Measurements from ENCODE around the gene STIMATE. TPM values are rescaled to one million over a fixed set of nuclear protein-coding genes. Genes with fewer than 3 reads are reported as not detected.

Gene STIMATE
- total and polyA plus RNA-seq, 2 of the 4 experiments (the other 2 are of a cell fraction), result 10.6 to 17.8 TPM

DNA sequence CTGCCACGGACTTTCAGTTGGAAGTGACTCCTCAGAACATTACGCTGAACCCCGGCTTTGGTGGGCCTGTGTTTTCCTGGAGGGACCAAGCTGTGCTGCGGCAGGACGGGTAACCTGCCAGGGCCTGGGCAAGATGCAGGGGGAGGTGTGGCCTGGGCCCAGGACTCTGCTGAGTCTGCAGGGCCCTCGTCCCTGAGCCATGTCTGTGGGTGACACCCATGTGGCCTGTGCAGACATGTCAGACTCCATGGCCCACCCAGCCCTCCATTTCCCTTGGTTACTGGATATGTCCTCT, 107.7 kb downstream of the STIMATE start:
- intact Hi-C loops (cut with micrococcal nuclease), result no loop called here
- no peaks in the 10 kb centered on the region for H3K9me3 ChIP-seq (ENCODE audit: control insufficient read depth, insufficient read depth, low read length)
- ChIA-PET CTCF (no interaction called here), POLR2A (ENCODE audit: unreplicated experiment) (no interaction called here)
- TF ChIP-seq SMC3 (IDR thresholded peaks at IDR 0.05; ENCODE audit: low read depth, low read length) (no peak), MAZ (IDR thresholded peaks at IDR 0.05; ENCODE audit: borderline replicate concordance, low read depth, low read length) (no peak), RCOR1 (IDR thresholded peaks at IDR 0.05; ENCODE audit: insufficient replicate concordance, low read length) (no peak), NFE2L2 (IDR thresholded peaks at IDR 0.05; ENCODE audit: low read depth, low read length) (no peak), BHLHE40 (IDR thresholded peaks at IDR 0.05; ENCODE audit: low read depth, low read length) (no peak), POLR2A (IDR thresholded peaks at IDR 0.05; ENCODE audit: low read depth, low read length) (no peak), RFX5 (IDR thresholded peaks at IDR 0.05; ENCODE audit: low read depth, low read length) (no peak), CHD1 (IDR thresholded peaks at IDR 0.05; ENCODE audit: low read depth, low read length) (no peak), MAFK (IDR thresholded peaks at IDR 0.05; ENCODE audit: low read depth, low read length) (no peak)
- TF ChIP-seq, protein P1, sequence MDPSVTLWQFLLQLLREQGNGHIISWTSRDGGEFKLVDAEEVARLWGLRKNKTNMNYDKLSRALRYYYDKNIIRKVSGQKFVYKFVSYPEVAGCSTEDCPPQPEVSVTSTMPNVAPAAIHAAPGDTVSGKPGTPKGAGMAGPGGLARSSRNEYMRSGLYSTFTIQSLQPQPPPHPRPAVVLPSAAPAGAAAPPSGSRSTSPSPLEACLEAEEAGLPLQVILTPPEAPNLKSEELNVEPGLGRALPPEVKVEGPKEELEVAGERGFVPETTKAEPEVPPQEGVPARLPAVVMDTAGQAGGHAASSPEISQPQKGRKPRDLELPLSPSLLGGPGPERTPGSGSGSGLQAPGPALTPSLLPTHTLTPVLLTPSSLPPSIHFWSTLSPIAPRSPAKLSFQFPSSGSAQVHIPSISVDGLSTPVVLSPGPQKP (IDR thresholded peaks at IDR 0.05; ENCODE audit: borderline replicate concordance, low read depth, low read length), result no peak
- TF ChIP-seq, protein P2, sequence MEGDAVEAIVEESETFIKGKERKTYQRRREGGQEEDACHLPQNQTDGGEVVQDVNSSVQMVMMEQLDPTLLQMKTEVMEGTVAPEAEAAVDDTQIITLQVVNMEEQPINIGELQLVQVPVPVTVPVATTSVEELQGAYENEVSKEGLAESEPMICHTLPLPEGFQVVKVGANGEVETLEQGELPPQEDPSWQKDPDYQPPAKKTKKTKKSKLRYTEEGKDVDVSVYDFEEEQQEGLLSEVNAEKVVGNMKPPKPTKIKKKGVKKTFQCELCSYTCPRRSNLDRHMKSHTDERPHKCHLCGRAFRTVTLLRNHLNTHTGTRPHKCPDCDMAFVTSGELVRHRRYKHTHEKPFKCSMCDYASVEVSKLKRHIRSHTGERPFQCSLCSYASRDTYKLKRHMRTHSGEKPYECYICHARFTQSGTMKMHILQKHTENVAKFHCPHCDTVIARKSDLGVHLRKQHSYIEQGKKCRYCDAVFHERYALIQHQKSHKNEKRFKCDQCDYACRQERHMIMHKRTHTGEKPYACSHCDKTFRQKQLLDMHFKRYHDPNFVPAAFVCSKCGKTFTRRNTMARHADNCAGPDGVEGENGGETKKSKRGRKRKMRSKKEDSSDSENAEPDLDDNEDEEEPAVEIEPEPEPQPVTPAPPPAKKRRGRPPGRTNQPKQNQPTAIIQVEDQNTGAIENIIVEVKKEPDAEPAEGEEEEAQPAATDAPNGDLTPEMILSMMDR (conservative IDR thresholded peaks at IDR 0.05; ENCODE audit: low read depth, low read length), result no peak
- TF ChIP-seq, protein P3, sequence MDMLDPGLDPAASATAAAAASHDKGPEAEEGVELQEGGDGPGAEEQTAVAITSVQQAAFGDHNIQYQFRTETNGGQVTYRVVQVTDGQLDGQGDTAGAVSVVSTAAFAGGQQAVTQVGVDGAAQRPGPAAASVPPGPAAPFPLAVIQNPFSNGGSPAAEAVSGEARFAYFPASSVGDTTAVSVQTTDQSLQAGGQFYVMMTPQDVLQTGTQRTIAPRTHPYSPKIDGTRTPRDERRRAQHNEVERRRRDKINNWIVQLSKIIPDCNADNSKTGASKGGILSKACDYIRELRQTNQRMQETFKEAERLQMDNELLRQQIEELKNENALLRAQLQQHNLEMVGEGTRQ (IDR thresholded peaks at IDR 0.05; ENCODE audit: low read depth, low read length), result no peak
- no peak overlapping the region for H3K4me2 ChIP-seq (ENCODE audit: low read depth, low read length)
- no peaks in the 10 kb centered on the region for H4K20me1 ChIP-seq (ENCODE audit: insufficient read depth, low read length)
- no peak overlapping the region for H3K23ac ChIP-seq (ENCODE audit: low read depth, low read length)
- H3K27me3 ChIP-seq (ENCODE audit: control insufficient read depth, insufficient read depth, low read length), result peaks cover 43% of the 10 kb centered on the region
- H2AK9ac ChIP-seq (replicated peaks; ENCODE audit: low read depth, low read length, poor library complexity), result no peak overlapping the region
- H2BK15ac ChIP-seq (ENCODE audit: low read depth, low read length), result no peak overlapping the region
- no peak for DNase-seq
- no peak overlapping the region for H2BK20ac ChIP-seq (ENCODE audit: low read depth, low read length)
- no peaks in the 10 kb centered on the region for H3K36me3 ChIP-seq (ENCODE audit: control insufficient read depth, insufficient read depth, low read length)
- H3K79me1 ChIP-seq (ENCODE audit: low read depth in 1 of 2, low read length in 2 of 2), result no peaks in the 10 kb centered on the region
- H4K91ac ChIP-seq (ENCODE audit: insufficient read depth, low read depth, low read length), result no peak overlapping the region
- H2AFZ ChIP-seq (replicated peaks; ENCODE audit: low read length, poor library complexity), result no peak overlapping the region
- H3K4ac ChIP-seq (ENCODE audit: low read depth, low read length), result no peak overlapping the region
- no peak overlapping the region for H3K9ac ChIP-seq (ENCODE audit: low read depth, low read length)
- H3K18ac ChIP-seq (ENCODE audit: low read depth, low read length), result no peak overlapping the region
- no peak for ATAC-seq (ENCODE audit: low read depth)
- H4K5ac ChIP-seq (ENCODE audit: low read depth, low read length), result no peak overlapping the region
- no peak overlapping the region for H3K27ac ChIP-seq (ENCODE audit: insufficient read depth, low read length)
- H3K14ac ChIP-seq (replicated peaks; ENCODE audit: low read depth, low read length), result no peak overlapping the region
- no peak overlapping the region for H2BK5ac ChIP-seq (ENCODE audit: low read depth, low read length, poor library complexity, severe bottlenecking)
- WGBS, 2 experiments (ENCODE audit: extremely low coverage in 2 of 2, insufficient read length in 1 of 2), result 78% methylated on average over 2 of the region's 6 CpGs; no CpG with 5 or more reads in 1 of the 2 experiments
- BruUV-seq (replicated peaks), result no TSS peak
- dilution Hi-C loops (cut with HindIII; ENCODE audit: low sequenced_read_pairs, unreplicated experiment), result no loop called here
- in situ Hi-C loops (cut with MboI; ENCODE audit: low sequenced_read_pairs), result no loop called here
- no peak overlapping the region for H3K4me3 ChIP-seq (ENCODE audit: insufficient read depth, low read depth, low read length)
- H3K56ac ChIP-seq (ENCODE audit: extremely low read depth, insufficient read depth, low read length), result no peak overlapping the region
- H2AK5ac ChIP-seq (ENCODE audit: low read depth, low read length), result no peak overlapping the region
- no peaks in the 10 kb centered on the region for H3K4me1 ChIP-seq (ENCODE audit: control insufficient read depth, insufficient read depth, low read length)
- no peak overlapping the region for H4K8ac ChIP-seq (ENCODE audit: low read depth in 2 of 2, low read length in 2 of 2)
- no peaks in the 10 kb centered on the region; the same call in 1 of the 2 replicates for H3K9me1 ChIP-seq (ENCODE audit: insufficient read depth, low read length)
- H2BK120ac ChIP-seq (ENCODE audit: low read depth, low read length), result no peak overlapping the region

Measured in IMR-90 (cell line).